Activated T-helper 1 cell treated with anti-CD3 and anti-CD28 coated beads, Interleukin-12 subunit alpha, Interleukin-12 subunit beta, Interleukin-2, Interleukin-4 antibody, amounts not matched to agents 30 ng/mL and 10 ng/mL and 1 ng/mL, durations not matched to agents 14 hours and 24 hours and 36 hours (primary cell): ENCODE measurements around the gene PDXDC1. TPM values are rescaled to one million over a fixed set of nuclear protein-coding genes. Genes with fewer than 3 reads are reported as not detected.
A peak's percentile ranks its signal among the peaks of the same experiment; 100 is the strongest.
"Not testable (repeated sequence)": the region's sequence is repeated elsewhere in the genome, so short reads cannot be mapped to it uniquely, and the experiment has no call there.

Experiments used
- DNase-seq: peaks from one replicate; pipeline ENCODE4 v3.0.0; 2021; ENCODE audit warnings: low spot score
- H3K27ac Mint-ChIP-seq: one replicate; pipeline ENCODE4 v1.8.0; 2021; ENCODE audit warnings: mild to moderate bottlenecking, mixed read lengths
- H3K27me3 Mint-ChIP-seq: one replicate; pipeline ENCODE4 v1.8.0; 2022; ENCODE audit warnings: mild to moderate bottlenecking, moderate library complexity, mixed read lengths; ENCODE audit not compliant: insufficient read depth
- H3K36me3 Mint-ChIP-seq: one replicate; pipeline ENCODE4 v1.8.0; 2021; ENCODE audit warnings: low read depth, mixed read lengths
- H3K4me1 Mint-ChIP-seq: one replicate; pipeline ENCODE4 v1.8.0; 2021; ENCODE audit warnings: low read depth, mixed read lengths
- H3K4me3 Mint-ChIP-seq: one replicate; pipeline ENCODE4 v1.8.0; 2021; ENCODE audit warnings: mild to moderate bottlenecking, moderate library complexity, mixed read lengths
- H3K9me3 Mint-ChIP-seq: one replicate; pipeline ENCODE4 v1.8.0; 2021; ENCODE audit warnings: mixed read lengths
- intact Hi-C: fragments of 100-400 bp; cut with micrococcal nuclease; formaldehyde crosslinking; loops from one replicate; pipeline ENCODE4 v1.15.1; 2024
- total RNA-seq: library from RNA; stranded (reverse); gene quantifications from 2 replicates; pipeline ENCODE4 v1.2.3, GENCODE V29; 2022

The PDXDC1 gene, protein sequence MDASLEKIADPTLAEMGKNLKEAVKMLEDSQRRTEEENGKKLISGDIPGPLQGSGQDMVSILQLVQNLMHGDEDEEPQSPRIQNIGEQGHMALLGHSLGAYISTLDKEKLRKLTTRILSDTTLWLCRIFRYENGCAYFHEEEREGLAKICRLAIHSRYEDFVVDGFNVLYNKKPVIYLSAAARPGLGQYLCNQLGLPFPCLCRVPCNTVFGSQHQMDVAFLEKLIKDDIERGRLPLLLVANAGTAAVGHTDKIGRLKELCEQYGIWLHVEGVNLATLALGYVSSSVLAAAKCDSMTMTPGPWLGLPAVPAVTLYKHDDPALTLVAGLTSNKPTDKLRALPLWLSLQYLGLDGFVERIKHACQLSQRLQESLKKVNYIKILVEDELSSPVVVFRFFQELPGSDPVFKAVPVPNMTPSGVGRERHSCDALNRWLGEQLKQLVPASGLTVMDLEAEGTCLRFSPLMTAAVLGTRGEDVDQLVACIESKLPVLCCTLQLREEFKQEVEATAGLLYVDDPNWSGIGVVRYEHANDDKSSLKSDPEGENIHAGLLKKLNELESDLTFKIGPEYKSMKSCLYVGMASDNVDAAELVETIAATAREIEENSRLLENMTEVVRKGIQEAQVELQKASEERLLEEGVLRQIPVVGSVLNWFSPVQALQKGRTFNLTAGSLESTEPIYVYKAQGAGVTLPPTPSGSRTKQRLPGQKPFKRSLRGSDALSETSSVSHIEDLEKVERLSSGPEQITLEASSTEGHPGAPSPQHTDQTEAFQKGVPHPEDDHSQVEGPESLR
- total RNA-seq: 63.6 and 64.3 TPM in 2 replicates

DNA sequence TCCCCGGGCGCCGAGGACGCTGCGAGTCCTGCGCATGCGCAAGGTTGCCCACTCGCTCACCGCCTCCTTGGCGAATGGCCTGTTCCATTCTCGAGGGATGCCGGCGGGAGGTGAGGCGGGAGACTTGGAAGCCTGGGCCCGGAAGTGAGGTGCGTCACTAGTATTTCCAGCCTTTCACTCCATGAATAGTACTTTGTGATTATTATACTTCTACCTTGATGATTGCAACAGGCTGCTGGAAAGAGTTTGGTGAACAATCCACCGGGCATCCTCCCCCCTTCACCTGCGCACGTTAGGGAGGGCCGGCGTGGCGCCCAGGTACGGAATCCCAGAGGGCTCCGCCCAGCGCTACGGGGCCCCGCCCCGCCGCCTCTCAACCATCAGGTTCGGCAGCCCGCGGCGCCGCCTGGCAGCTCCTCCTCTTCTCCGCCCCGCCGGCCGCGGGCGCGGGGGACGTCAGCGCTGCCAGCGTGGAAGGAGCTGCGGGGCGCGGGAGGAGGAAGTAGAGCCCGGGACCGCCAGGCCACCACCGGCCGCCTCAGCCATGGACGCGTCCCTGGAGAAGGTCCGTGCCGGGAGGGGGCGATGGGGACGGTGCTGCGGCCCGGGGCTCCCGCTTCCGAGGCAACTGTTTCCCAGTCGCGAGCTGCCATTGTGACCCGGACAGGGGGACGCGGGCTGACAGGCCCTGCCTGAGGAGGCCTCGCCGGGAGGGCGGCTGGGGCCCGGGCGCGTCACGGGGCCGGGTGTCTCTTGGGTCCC lies at the start of gene PDXDC1:
PDXDC1 (plus strand) TSS at position 371 of the 762 bp plus-strand sequence; CDS start at position 545, 174 bp downstream.
- H3K36me3 Mint-ChIP-seq, H3K27me3 Mint-ChIP-seq, H3K9me3 Mint-ChIP-seq: not testable (repeated sequence)
- H3K4me1 Mint-ChIP-seq: peaks cover 13% of the 10 kb centered on the region
- DNase-seq: peak; percentile 96
- peak within 1 kb of the TSS; percentile 74 for H3K27ac Mint-ChIP-seq
- H3K4me3 Mint-ChIP-seq: peak within 1 kb of the TSS; percentile 88
- intact Hi-C loops: loop anchor here (2.0 kb wide), 1 partner anchor 82 kb away; the partner anchor contains the start of gene NTAN1

DNA sequence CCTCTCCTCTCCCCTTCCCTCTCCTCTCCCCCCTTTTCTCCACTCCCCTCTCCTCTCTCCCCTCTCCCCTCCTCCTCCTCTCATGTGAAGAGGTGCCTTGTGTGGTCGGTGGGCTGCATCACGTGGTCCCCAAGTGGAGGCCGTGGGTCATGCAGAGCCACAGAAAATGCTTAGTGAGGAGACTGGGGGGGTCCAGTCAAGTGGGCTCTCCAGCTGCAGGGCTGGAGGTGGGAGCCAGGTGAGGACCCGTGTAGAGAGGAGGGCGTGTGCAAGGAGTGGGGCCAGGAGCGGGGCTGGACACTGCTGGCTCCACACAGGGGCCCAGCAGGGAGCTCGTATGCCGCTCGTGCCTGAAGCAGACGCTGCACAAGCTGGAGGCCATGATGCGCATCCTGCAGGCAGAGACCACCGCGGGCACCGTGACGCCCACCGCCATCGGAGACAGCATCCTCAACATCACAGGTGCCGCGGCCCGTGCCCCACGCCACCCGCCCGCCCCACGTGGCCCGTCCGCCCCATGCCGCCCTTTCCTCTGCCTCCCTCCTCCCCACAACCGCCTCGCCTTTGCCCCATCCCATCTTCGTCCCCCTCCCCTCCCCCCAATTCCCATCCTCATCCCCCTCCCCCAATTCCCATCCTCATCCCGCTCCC lies 46.6 kb upstream of the PDXDC1 start:
- H3K9me3 Mint-ChIP-seq, DNase-seq, H3K36me3 Mint-ChIP-seq, intact Hi-C loops, H3K4me1 Mint-ChIP-seq, H3K4me3 Mint-ChIP-seq, H3K27ac Mint-ChIP-seq, H3K27me3 Mint-ChIP-seq: not testable (repeated sequence)

DNA sequence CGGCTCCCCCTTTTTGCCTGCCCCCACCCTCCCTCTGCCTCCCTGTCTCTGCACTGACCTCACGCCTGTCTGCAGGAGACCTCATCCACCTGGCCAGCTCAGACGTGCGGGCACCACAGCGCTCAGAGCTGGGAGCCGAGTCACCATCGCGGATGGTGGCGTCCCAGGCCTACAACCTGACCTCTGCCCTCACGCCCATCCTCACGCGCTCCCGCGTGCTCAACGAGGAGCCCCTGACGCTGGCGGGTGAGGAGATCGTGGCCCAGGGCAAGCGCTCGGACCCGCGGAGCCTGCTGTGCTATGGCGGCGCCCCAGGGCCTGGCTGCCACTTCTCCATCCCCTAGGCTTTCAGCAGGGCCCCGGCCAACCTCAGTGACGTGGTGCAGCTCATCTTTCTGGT lies 45.6 kb upstream of the PDXDC1 start:
- H3K36me3 Mint-ChIP-seq, intact Hi-C loops: not testable (repeated sequence)

DNA sequence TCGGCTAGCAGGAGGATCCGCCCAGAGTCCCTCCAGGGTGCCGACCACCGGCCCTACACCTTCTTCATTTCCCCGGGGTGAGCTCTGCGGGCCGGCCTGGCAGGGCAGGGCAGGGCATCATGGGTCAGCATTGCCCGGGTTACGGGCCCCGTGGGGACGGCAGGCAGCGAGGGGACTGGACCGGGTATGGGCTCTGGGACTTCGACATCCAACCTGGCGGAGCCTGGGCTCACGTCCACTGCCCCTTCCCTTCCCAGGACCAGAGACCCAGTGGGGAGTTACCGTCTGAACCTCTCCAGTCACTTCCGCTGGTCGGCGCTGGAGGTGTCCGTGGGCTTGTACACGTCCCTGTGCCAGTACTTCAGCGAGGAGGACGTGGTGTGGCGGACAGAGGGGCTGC lies 44.6 kb upstream of the PDXDC1 start:
- H3K27ac Mint-ChIP-seq, intact Hi-C loops, H3K4me1 Mint-ChIP-seq, DNase-seq, H3K36me3 Mint-ChIP-seq, H3K4me3 Mint-ChIP-seq, H3K27me3 Mint-ChIP-seq, H3K9me3 Mint-ChIP-seq: not testable (repeated sequence)

More for the DNA sequence above, 45.6 kb upstream of the PDXDC1 start:
- not testable (repeated sequence) for H3K4me1 Mint-ChIP-seq, DNase-seq, H3K4me3 Mint-ChIP-seq, H3K27ac Mint-ChIP-seq, H3K27me3 Mint-ChIP-seq, H3K9me3 Mint-ChIP-seq

DNA sequence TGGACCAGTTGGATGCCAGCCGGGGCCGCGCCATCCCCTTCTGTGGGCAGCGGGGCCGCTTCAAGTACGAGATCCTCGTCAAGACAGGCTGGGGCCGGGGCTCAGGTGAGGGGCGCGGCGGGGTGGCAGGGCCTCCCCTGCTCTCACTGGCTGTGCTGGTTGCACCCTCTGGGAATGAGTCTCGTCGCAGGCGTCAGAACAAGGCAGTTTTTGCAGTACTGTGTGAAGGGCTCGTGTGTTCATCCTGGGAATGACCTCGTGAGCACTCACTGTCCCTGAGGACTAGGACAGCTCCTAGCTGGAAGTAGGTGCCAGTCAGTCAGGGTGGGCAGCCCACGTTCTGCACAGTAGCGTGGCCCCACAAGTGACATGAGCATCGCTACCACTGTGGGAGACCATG lies 43.9 kb upstream of the PDXDC1 start:
- H3K4me3 Mint-ChIP-seq, DNase-seq, H3K4me1 Mint-ChIP-seq, H3K9me3 Mint-ChIP-seq, H3K36me3 Mint-ChIP-seq, intact Hi-C loops, H3K27me3 Mint-ChIP-seq, H3K27ac Mint-ChIP-seq: not testable (repeated sequence)

DNA sequence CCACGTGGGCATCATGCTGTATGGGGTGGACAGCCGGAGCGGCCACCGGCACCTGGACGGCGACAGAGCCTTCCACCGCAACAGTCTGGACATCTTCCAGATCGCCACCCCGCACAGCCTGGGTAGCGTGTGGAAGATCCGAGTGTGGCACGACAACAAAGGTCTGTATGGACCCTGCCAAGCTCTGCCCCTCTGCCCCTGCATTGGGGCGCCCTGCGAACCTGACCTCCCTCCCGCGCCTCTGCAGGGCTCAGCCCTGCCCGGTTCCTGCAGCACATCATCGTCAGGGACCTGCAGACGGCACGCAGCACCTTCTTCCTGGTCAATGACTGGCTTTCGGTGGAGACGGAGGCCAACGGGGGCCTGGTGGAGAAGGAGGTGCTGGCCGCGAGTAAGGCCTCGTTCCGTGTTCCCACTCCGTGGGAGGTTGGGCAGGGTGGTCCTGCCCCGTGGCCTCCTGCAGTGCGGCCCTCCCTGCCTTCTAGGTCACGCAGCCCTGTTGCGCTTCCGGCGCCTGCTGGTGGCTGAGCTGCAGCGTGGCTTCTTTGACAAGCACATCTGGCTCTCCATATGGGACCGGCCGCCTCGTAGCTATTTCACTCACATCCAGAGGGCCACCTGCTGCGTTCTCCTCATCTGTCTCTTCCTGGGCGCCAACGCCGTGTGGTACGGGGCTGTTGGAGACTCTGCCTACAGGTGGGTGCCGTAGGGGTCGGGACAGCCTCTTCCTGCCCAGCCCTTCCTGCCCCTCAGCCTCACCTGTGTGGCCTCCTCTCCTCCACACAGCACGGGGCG lies 42.0 kb upstream of the PDXDC1 start:
- H3K9me3 Mint-ChIP-seq: not testable (repeated sequence)

DNA sequence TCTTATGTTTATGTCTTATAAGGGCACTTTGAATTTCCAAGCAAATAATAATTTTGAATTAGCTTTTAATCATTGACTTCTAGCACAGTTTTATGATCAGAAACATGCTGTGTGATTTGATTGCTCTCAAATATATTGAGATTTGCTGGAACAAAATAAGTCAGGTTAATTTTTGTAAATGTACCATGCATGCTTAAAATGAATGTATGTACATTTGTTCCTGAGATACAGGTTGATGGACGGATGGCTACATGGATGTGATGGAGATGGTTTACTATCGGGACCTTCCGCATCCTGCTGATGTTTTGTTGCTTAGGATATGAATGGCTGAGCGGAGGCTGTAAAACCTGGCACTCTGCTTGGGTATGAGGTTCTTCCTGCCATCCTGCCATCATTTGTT lies 37.7 kb upstream of the PDXDC1 start, which contains the start of gene NPIPA1:
NPIPA1 (plus strand) TSS at position 301 of the 400 bp plus-strand sequence; CDS start at position 301, 0 bp downstream.
- H3K27ac Mint-ChIP-seq, intact Hi-C loops, H3K4me3 Mint-ChIP-seq: not testable (repeated sequence)

More for the DNA sequence above, 42.0 kb upstream of the PDXDC1 start:
- DNase-seq, H3K4me1 Mint-ChIP-seq, H3K4me3 Mint-ChIP-seq, H3K27ac Mint-ChIP-seq, H3K36me3 Mint-ChIP-seq, intact Hi-C loops, H3K27me3 Mint-ChIP-seq: not testable (repeated sequence)

DNA sequence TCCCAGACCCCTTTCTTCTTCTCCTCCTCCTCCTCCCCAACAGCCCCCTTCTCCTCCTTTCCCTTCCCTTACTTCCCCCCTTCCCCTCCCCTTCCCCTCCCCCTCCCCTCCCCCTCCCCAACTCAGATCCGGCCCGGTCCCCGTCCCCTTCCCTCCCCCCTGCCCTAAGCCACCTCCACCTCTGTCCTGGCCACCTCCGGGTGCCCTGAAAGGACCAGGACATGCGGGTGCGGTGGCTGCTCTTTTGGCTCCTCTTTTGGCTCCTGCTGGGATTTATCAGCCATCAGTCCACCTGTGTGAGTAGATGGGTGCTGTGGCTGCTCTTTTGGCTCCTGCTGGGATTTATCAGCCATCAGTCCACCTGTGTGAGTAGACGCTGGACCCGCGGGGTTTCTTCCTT lies 36.8 kb upstream of the PDXDC1 start:
- H3K4me1 Mint-ChIP-seq, H3K27me3 Mint-ChIP-seq, H3K36me3 Mint-ChIP-seq, H3K4me3 Mint-ChIP-seq, H3K27ac Mint-ChIP-seq, intact Hi-C loops, H3K9me3 Mint-ChIP-seq, DNase-seq: not testable (repeated sequence)

More for the DNA sequence above, 37.7 kb upstream of the PDXDC1 start, which contains the start of gene NPIPA1:
- H3K9me3 Mint-ChIP-seq, H3K27me3 Mint-ChIP-seq, DNase-seq, H3K36me3 Mint-ChIP-seq, H3K4me1 Mint-ChIP-seq: not testable (repeated sequence)

DNA sequence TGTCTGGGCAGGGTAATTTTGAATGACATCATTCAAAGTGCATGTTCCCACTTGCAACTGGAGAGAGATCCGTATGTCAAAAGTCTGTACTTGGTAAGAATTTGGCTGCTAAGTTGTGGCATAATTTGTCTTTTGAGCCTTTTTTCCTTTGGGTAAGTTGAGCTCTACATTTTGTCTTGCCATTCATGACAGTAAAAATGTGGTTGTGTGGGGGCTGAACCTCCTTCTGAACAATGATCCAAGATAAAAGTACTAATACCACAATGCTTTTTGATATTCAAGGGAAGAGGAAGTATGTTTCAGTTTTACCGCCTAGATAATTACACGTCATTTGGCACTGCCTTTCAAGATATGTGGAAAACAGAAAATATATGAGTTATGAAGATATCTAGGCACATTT lies 32.1 kb upstream of the PDXDC1 start:
- H3K4me1 Mint-ChIP-seq, H3K27ac Mint-ChIP-seq, intact Hi-C loops, H3K4me3 Mint-ChIP-seq, DNase-seq, H3K27me3 Mint-ChIP-seq, H3K36me3 Mint-ChIP-seq, H3K9me3 Mint-ChIP-seq: not testable (repeated sequence)

DNA sequence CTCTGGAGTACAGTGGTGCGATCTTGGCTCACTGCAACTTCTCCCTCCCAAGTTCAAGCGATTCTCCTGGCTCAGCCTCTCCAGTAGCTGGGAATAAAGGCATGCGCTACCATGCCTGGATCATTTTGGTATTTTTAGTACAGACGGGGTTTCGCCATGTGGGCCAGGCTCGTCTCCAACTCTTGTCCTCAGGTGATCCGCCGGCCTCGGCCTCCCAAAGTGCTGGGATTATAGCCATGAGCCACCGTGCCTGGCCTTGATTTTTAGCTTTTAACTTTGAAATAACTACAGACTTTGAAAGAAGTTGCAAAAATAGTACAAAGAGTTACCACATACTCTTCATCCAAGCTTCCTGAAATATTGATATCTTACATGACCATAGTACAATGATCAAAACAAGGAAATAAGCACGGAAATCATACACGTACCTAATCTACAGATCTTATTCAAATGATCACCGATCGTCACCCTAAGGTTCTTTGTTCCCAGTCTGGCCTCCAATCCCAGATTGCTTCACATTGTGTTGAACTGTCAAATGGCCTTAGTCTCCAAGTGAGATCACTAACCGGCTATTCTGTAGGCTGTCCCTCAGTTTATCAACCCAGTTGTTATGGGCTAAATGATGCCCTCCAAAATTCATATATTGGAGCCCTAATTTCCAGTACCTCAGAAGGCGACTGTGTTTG lies 19.1 kb upstream of the PDXDC1 start:
- intact Hi-C loops: no loop called here

DNA sequence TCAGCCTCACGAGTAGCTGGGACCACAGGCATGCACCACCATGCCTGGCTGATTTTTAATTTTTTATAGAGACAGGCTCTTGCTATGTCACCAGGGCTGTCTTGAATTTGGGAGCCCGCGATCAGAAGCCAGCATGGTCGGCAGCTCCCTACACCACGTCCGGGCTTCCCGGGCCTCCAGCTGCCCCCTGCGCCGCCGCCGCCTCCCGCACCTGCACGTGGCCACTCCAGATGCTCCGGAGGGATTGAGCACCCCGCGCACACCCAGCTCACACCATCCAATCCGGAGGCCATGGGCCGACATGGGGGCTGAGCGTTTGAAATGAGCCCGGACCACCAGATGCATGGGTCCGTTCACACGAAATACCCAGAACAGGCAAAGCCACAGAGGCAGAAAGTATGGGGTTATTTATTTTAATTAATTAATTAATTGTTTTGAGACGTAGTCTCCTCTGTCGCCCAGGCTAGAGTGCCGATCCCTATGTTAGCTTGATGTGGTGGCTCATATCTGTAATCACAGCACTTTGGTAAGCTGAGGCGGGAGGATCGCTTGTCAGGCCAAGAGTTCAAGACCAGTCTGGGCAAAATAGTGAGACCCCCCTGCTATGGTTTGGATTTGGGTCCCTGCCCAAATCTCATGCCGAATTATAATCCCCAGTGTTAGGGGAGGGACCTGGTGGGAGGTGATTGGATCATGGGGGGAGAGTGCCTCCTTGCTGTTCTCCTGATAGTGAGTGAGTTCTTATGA lies 17.1 kb upstream of the PDXDC1 start:
- DNase-seq: no peak

More for the DNA sequence above, 19.1 kb upstream of the PDXDC1 start:
- Mint-ChIP-seq H3K36me3 (no peaks in the 10 kb centered on the region), H3K9me3 (no peaks in the 10 kb centered on the region), H3K4me3 (no peak overlapping the region), H3K27ac (no peak overlapping the region), H3K4me1 (no peaks in the 10 kb centered on the region), H3K27me3 (peaks cover 8% of the 10 kb centered on the region)
- no peak for DNase-seq

More for the DNA sequence above, 17.1 kb upstream of the PDXDC1 start:
- Mint-ChIP-seq H3K4me3 (no peak overlapping the region), H3K27me3 (peaks cover 9% of the 10 kb centered on the region), H3K9me3 (no peaks in the 10 kb centered on the region), H3K4me1 (no peaks in the 10 kb centered on the region), H3K27ac (no peak overlapping the region), H3K36me3 (no peaks in the 10 kb centered on the region)
- intact Hi-C loops: no loop called here
